Measurements from ENCODE around the gene C1QB.

Gene C1QB

GRCh38 chr1:22633697-22634463, 19.2 kb upstream of the C1QB start:
- no peak for DNase-seq (ENCODE audit: low read depth in 2 of 2)

GRCh38 chr1:22635436-22635835, 17.6 kb upstream of the C1QB start:
- no peak for DNase-seq (ENCODE audit: low read depth in 2 of 2)

- DNase-seq (ENCODE audit: low read depth in 2 of 2), result no peak
These were observed 16.7 kb upstream of the C1QB start, which contains the start of gene C1QA for GRCh38 chr1:22636353-22636752. TSS of gene C1QA (plus strand) at chr1:22636628. CDS start at chr1:22637617, 989 bp downstream.

GRCh38 chr1:22636927-22637326, 16.1 kb upstream of the C1QB start:
- no peak for DNase-seq (ENCODE audit: low read depth in 2 of 2)

- no peak for DNase-seq (ENCODE audit: low read depth in 2 of 2)
These were observed 15.1 kb upstream of the C1QB start for GRCh38 chr1:22637907-22638445.

DNA sequence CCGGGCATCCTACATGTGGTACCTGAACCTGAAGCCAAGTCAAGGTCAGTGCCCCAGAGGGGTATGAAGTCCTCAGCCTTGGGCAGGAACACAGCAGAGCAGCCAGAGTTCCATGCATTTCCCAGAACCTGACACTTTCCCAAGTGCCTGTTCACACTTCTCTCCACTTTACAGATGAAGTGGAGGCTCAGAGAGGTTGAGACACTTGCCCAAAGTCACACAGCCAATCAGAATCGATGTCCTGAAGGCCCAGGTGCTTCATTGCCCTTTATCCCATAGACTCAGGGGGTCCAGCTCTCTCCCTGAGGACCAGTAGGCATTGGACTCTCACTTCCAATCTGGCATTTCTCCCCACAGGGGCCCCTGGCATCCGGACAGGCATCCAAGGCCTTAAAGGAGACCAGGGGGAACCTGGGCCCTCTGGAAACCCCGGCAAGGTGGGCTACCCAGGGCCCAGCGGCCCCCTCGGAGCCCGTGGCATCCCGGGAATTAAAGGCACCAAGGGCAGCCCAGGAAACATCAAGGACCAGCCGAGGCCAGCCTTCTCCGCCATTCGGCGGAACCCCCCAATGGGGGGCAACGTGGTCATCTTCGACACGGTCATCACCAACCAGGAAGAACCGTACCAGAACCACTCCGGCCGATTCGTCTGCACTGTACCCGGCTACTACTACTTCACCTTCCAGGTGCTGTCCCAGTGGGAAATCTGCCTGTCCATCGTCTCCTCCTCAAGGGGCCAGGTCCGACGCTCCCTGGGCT, 14.4 kb upstream of the C1QB start:
- no peak for DNase-seq (ENCODE audit: low read depth in 2 of 2)

- DNase-seq (ENCODE audit: low read depth in 2 of 2), result peak; percentile 28 to 34
These were observed 13.8 kb upstream of the C1QB start for GRCh38 chr1:22639286-22639685.

- no peak for DNase-seq (ENCODE audit: low read depth in 2 of 2)
These were observed 11.8 kb upstream of the C1QB start for GRCh38 chr1:22641247-22641646.

GRCh38 chr1:22641906-22642636, 11.0 kb upstream of the C1QB start:
- peak in 1 of 2 experiments; percentile 11 for DNase-seq (ENCODE audit: low read depth in 2 of 2)

- DNase-seq (ENCODE audit: low read depth in 2 of 2), result no peak
These were observed 9.7 kb upstream of the C1QB start, which contains the start of gene C1QC for GRCh38 chr1:22643381-22643780. TSS of gene C1QC (plus strand) at chr1:22643633. CDS start at chr1:22644024, 391 bp downstream.

- no peak for DNase-seq (ENCODE audit: low read depth in 2 of 2)
These were observed 9.1 kb upstream of the C1QB start for GRCh38 chr1:22643928-22644327.

GRCh38 chr1:22645931-22646330, 7.1 kb upstream of the C1QB start:
- DNase-seq (ENCODE audit: low read depth in 2 of 2), result no peak

GRCh38 chr1:22646384-22646783, 6.7 kb upstream of the C1QB start:
- no peak for DNase-seq (ENCODE audit: low read depth in 2 of 2)

DNA sequence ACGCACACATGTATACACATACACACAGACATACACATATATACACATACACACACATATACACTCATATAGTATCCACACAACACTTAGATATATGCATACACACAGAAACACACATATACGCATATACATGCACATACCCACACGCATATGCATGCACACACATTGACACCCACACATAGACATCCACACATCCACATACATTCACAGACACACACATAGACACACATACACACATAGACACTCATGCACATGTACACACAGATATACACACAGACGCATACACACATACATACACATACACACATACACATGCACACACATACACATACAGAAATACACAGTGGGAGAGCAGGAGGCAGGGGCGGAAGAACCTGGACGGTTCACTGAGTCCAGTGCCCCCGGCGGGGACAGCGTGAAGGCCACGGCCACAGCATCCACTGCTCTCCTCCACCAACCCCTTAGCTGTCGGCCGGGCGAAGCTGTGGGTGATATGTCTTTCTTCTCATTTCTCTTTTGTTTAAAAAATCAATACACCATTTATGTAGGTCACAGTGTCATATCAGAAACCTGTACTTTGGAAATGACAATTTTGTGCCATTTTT, 2.8 kb upstream of the C1QB start:
- DNase-seq (ENCODE audit: low read depth in 2 of 2), result no peak

DNA sequence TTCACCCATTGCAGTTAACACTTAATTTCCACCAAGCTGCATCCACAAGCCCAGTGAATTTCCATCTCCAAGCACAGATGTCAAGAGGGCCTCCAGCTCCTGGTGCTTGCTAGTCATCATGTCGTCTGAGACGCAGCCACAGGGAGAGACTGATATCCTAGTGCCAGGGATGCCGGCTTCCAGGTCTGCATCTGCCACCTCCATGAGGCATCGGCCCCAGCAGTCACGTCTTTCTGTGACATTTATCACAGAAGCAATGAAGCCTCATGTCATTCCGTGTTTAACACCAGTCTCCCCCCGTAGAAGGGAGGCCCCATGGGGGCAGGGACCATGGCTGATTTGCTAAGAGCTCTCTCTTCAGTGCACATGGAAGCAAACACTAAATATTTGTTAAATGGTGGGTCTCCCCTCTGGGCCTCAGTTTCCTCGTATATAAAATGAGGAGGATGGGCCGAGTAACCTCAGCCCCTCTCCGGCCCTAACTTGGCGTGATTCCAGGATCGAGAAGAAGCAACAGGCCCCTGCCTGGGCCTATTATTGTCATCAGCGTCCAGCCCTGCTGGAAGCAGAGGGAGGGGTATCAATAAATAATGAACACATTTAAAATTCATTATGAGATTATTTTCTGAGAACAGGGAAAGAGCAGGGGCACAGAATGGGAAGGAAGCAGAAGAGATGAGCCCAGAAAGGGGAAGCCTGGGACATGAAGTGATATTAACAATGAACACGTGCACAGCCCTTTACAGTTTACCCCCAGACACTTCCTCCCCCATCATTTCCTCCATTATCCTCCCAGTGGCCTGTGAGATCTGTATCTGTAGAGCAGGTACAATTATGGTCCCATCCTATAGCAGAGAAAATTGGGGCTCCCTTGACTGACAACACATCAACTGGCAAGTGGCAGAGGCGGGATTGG, 837 bp upstream of the C1QB start:
- DNase-seq (ENCODE audit: low read depth in 2 of 2), result no peak

DNA sequence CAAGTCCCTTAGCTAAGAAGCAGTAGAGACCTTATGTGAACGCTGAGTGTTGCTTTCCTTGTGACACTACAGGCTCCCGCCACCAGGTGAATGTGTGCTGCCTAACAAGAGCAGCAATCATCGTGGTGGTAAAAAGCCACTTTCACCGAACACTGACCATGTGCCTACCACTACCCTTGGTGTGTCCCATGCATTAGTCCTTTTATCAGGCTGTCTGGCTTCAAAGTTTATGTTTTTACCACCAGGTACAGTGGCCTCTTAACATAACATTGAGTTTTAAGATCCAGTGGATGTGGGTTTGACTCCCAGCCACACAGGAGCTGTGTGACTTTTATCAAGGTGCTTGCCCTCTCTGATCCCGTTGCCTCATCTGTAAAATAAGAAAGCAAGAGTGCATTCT, 1.7 kb downstream of the C1QB start:
- no peak for DNase-seq (ENCODE audit: low read depth in 2 of 2)

- no peak for DNase-seq (ENCODE audit: low read depth in 2 of 2)
These were observed 5.5 kb downstream of the C1QB start for GRCh38 chr1:22658385-22659163.

GRCh38 chr1:22660716-22661241, 7.7 kb downstream of the C1QB start:
- no peak for DNase-seq (ENCODE audit: low read depth in 2 of 2)

DNA sequence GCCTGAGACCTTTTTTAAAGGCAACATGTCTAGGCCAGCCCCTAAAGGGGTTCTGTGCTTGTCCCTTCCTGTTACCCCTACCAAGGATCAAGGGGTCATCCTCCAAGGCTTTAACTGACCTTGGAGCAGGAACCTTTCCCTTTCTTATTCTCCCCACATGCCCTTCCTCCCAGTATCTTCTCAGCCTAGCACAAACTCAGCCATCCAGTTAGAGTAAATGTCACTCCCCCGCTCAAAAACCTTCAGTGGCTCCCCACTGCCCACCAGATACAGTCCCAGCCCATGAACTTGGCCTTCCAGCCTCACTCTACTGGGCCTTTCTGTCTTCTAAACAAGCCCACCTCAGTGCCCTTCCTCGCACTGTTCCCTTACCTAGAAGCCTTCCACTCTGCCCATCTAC, 8.8 kb downstream of the C1QB start:
- no peak for DNase-seq (ENCODE audit: low read depth in 2 of 2)

- DNase-seq (ENCODE audit: low read depth in 2 of 2), result no peak
These were observed 9.3 kb downstream of the C1QB start for GRCh38 chr1:22662318-22662717.
